GM18508 (cell line): ENCODE data around the gene TMEM163.
"Not testable (repeated sequence)": the region's sequence is repeated elsewhere in the genome, so short reads cannot be mapped to it uniquely, and the experiment has no call there.

Experiments used
- ATAC-seq: cut with Tn5 transposase; IDR thresholded peaks from one replicate; pipeline ENCODE4 v1.9.1; 2021; ENCODE audit warnings: moderate number of reproducible peaks; ENCODE audit not compliant: insufficient read depth, unreplicated experiment

TMEM163 gene

DNA sequence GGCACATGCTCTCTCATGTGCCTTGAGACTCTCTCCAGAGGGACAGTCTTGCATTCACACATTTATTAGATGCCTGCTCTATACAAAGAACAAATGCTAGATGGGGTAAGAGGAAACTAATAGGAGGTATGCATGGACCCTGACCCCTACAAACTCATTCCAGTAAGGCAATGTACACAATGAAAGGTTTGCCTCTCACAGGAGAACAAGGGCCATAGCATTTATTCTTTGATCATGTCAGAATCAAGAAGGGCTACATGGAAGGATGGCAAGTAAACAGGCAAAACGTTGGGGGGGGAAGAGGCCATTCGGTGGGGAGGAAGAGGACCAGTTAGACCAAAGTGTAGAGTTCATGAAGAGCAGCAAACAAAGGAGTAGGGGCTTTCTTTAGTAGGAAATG, 130.2 kb downstream of the TMEM163 start:
- no peak for ATAC-seq

DNA sequence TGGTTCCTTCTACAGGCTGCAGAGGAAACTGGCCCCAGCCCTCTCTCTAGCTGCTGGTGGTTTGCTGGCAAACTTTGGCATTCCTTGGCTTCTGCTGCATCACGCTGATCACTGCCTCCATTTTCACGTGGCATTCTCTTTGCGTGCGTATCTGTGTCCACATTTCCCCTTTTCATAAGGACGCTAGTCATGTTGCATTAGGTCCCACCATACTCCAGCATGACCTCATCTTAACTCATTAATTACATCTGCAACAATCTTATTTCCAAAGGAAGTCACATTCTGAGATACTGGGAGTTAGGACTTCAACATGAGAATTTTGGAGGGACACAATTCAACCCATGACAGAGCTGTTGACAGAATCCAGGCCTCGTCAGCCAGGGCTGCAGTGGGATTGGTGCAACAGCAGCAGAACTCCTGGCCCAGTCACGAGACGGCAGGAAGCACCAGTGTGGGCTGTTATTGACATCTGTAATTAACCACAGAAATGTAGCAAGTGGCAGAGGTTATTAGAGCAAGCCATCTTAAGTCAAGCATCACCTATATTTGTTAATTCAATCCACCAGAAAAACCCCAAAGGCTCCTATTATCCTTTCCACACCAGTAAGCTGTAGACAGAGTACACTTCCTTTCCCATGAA, 132.4 kb downstream of the TMEM163 start:
- no peak for ATAC-seq

DNA sequence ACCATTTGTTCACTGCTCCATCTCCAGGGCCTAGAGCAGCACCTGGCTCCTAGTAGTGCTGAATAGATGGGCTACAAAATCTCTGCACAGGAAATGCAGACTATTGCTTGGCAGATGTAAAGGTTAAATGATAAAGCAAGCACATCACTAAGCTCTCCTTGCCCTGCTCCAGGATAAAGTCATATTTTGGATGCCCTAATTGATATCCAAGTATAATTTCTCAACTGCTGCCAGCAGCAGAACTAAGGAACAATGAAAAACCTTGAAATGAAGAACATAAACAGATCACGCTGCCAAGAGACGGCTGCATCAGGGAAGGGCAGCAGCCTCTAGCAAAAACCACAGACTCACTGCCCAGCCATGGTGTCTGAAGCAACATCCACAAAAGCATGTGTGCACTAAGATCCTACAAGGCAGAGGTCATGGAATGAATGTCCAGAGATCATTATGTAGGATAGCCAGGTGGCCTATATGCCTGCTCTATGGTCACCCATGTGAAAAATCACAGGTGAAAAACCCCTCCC, 134.7 kb downstream of the TMEM163 start:
- ATAC-seq: no peak

DNA sequence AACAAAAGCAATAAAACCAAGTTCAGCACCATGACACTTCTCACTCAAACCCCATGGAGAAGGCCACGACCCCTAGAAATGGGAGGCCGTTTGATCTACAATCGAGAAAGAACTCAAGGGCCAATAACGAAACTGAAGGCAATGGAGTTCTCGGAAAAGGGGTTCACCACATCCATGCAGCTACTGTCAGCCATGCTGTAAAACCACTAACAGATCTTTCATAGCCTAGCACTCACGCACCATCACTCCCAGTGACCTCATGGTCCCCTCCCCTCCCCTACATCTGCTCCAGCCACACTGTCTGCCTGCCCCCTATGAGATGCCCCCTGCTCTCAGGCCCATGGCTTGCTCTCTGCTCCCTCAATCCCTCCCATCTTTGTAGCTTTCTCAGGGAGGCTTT, 135.3 kb downstream of the TMEM163 start:
- ATAC-seq: no peak

DNA sequence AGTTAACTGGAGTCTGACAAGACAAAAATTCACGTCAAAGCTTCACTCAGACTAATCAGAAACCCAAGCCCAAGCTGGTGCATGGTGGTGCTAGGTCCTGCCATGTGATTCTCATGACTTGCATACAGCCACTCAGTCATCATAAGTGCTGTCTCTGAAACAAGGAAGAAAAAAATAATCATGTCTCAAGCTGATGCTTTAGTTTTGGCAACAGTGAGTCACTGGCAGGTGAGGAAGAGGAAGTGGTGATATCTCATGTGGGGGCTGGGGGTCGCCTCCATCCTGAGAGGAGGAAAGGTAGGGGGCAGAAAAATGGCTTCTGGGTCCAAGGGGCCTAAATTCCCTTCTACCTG, 136.3 kb downstream of the TMEM163 start:
- no peak for ATAC-seq

DNA sequence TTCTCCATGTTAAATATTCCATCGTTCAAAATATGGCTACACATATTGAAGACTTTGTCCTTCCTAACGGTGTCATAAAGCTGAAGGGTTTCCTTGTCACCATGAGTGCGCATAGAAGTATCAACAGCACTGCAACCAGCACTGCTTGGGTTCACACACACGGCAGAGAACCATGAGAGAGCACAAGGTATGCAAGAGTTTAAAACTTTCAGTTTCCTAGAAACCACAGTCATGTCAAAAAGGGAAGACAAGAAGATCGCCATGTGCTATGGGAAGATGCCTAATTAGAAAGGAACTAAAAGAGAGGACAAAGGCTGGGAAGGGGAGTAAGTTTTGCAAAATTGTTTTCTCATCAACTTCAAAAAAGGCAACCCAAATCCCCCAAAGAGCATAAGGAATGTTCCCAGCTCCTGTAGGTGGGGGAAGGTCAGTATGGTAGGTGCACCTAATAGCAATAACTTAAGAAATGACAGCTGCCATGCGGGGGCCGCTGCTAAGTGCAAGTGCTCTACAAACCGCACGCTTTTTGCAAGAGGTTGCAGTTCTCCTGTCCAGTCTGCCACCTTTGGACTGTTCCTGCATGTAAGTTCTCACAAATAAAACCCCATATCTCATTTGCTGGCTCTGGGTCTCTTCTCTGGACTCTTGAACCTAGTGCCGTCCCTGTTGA, 136.8 kb downstream of the TMEM163 start:
- no peak for ATAC-seq

DNA sequence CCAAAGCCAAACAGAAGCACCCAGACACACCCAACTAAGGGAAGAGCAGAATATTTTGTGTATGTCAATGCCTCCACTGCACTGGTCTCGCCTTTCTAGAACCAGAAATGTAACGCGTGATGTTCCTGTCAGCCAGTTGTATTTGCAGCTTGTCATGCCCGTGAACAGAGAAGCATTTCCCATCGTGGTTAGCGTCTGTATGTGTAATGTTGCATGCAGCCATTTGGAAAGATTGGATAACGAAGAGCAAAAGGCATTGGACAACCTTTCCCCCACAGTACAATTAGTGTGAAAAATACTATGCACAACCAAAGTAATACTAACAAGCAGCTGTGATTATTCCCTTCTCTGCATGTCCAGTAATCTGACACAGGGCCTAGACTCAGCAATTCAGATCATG, 140.5 kb downstream of the TMEM163 start:
- ATAC-seq: no peak

DNA sequence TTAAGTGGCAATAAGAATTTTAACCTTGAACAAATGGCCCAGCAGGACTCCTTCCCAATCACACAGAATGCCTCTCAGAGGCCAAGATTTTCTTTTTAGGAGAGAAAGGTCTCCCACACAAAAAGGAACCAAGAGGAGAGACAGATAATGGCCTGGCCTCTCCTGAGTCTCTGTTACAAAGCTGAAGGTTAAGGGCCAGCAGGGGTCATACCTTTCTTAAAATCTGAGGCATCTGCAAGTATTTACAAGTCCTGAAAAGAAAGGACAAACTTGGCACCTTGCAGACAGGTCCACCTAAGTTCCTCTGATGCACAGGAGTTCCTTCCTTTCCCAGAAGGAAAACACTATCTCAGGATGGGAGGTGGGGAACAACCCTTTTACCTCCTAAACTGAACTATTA, 142.3 kb downstream of the TMEM163 start:
- ATAC-seq: no peak

DNA sequence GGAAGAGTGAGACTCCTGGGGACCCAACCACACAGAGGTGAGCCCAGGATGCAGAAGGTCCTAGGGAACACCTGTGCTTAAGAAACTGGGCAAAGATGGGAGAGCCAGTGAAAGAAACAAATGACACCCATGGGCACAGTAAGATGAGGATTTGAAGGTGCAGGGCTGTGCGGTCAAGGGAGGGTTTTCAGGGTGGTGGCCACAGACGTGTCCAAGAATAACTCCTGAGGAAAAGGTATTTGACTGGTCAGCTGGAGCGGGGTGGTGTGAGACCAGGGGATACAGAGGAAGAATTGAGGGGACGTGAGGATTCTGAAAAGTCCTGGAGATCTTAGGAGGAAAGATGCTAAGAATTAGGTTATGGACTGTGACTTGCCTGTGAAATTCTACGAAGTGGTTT, 142.9 kb downstream of the TMEM163 start:
- no peak for ATAC-seq

DNA sequence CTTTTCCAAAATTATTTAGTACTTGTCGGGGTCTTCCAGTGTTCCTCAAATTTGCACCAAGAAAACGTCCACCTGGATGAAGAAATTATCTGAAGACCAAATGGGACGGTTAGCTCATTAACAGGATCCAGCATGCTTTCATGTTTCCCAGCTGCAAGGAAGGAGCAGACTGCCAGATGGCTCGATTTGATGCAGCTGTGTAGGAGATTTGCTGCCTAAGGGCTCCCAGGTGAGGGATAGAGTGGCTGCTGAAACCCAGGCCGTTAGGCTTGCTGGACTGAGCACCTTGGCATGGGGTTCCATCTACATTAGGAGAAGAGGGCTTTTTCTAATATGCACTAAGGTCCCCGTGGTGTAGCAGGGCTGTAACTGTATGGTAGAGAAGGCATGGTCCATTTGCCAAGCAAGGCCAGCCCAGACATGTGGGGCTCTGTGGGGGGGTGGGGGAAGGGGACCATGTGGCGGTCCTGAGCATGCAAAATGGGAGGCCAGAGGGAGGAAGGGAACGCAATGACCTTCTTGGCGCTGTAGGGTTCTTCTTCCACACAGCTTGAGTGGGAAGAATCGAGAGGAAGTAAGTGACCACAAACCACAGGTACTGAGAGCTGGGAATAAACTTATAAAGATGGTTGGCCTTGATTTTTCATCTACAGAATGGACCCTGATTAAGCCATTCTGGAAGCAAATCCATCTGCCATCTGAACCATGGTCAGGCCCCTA, 144.0 kb downstream of the TMEM163 start:
- ATAC-seq: no peak

DNA sequence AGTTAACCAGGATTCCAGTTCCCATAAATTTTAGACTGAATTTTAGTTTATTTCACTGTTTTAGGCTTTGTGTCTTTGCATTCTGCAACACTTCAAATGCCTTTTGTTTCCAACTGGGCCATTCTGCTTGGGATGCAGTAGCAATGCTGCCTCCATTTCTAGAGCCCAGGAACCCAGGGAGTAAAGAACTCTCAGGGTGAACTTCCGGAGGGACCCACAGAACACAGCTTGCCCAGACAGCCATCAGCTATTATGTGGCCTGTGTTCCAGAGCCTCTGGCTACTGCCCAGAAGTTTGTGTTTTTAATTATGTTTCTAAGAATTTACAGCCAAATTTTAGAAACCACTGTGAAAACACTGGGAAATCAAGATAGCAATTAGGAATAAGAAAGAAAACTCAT, 145.1 kb downstream of the TMEM163 start:
- no peak for ATAC-seq

DNA sequence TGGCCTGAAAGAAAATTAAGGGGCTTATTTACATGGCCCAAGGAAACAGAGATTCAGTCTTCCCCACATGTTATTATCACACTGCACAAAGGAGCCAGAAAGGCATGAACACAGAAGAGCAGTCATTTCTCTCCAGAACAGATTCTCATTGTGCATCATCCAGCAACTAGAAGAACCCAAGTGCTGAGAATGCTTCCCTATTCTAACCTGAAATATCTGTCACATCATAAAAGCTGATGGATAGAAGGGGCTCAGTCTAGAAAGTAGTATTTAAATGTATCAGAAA, 145.8 kb downstream of the TMEM163 start:
- no peak for ATAC-seq

DNA sequence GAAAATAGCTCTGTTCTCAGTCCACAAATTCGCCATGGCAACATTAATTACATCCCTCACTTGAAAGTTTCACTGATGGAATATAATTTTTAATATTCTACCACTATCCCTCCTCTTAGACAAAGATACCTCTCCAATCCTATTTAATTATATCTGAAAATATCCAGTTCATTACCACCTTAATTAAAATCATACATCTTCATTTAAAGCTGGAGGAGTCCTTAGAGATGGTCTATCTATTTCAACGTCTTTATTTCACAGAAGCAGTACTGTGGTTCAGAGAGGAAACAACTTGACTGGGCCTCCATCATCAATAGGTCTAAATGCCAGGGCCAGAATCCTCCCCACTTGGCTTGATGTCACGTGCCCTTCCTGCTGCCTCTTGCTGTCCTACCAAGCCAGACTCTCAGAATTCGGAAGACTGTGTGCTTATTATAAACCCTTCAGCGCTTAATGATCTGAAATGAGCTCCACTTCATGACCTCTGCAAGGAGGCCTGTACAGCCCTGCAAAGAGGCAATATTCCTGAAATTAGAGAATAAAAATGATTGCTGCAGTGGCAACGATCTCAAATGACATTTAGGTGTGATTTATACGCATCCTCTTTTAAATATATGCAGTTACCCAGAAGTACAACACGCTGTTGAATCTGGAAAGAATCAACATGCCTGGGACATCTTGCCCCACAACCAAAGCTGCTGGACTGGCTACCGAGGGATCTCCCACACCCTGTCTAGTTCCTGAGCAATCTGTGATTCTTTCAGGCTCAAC, 146.3 kb downstream of the TMEM163 start:
- no peak for ATAC-seq

DNA sequence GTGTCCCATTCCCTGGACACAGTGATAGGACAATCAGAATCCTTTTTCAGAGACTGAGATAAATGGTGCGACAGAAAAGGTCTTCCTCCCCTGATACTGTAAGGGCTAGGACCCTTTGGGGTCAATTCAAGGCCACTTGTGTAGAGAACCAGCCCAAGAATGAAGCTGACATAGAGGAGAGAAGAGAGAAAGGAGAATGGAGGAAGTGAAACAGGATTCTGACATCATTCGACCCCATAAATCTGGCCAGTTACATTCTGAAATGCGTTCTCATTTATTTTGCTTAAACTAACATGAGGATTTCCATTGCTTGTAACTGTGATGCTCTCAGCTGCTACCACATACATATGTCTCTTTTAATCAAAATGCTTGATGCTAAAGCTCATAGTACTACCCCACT, 148.1 kb downstream of the TMEM163 start:
- no peak for ATAC-seq

DNA sequence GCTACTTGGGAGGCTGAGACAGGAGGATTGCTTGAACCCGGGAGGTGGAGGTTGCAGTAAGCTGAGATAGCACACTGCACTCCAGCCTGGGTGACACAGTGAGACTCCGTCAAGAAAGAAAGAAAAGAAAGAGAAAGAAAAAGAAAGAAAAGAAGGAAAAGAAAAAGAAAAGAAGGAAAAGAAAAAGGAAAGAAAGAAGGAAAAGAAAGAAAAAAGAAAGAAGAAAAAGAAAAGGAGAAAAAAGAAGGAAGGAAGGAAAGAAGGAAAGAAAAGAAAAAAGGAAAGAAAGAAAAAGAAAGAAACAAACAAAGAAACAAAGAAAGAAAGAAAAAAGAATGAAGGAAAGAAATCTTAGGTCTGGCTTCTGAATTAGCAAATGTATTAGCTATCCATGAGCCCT, 150.4 kb downstream of the TMEM163 start:
- ATAC-seq: no peak

DNA sequence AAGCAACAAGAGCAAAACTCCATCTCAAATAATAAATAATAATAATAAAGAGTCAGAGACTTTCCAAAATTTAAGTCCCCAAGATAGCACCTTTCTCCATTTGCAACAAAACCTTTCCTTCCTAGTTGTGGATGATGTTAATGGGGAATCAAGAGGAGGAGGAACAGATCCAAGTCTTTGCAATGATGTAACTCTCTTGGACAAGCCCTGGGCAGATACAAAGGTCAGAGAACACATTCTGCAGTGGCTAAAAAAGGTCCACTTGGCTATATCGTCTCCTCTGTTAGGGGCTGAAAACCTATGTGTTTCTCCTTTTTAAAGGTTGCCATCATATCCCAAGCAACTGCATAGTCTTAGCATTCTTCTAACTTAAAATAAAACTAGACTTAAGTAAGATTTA, 151.1 kb downstream of the TMEM163 start:
- ATAC-seq: no peak

DNA sequence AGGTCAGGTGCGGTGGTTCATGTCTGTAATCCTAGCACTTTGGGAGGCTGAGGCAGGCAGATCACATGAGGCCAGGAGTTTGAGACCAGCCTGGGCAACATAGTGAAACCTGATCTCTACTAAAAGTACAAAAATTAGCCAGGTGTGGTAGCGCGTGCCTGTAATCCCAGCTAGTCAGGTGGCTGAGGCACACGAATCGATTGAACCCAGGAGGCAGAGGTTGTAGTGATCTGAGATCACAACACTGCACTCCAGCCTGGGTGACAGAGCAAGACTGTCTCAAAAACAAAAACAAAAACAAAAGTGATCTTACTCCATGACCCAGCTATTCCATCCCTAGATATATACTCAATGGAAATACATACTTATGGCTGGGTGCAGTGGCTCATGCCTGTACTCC, 153.8 kb downstream of the TMEM163 start:
- not testable (repeated sequence) for ATAC-seq

DNA sequence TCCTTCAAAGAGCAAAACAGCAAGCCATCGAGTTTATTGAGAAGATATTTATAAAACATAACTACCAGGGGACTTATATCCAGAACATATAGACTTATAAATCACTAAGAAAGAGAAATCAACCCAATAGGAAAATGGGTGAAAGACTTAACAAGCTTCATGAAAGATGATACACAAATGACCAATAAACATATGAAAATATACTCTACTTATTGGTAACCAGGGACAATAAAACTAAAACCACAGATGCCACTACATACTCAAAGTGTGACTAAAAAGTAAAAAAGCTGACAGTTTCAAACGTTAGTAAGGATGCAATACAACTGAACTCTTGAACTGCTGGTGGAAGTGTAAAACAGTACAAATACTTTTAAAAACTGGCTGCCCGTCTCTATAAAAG, 154.3 kb downstream of the TMEM163 start:
- ATAC-seq: no peak

DNA sequence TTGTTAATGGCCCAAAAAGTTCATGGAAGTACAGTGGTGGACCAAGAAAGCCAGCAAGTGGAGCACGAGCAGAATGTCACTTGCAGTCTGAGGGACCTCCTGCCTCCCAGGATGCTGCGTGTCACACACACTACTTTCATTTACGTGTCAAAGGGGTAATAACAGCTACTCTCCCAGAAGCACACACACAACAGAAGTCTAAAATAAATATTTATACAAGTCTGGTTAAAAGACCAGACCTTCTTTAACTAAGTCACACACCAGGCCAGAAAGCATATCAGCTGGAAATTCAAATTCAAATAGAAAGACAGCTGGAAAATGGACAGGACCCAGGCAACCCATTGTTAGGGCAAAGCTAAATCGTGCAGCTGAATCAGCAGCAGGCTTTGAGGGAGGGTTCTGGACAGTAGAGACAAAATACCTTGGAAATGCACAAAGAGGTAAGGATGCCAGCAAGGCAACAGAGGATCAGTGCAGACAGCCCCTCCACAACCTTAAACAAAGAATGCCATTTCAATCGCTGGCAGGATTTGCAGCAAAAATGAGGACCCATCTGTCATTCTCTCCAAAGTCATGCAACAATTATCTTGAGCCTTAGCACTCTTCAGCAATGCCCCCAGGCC, 160.5 kb downstream of the TMEM163 start:
- no peak for ATAC-seq

DNA sequence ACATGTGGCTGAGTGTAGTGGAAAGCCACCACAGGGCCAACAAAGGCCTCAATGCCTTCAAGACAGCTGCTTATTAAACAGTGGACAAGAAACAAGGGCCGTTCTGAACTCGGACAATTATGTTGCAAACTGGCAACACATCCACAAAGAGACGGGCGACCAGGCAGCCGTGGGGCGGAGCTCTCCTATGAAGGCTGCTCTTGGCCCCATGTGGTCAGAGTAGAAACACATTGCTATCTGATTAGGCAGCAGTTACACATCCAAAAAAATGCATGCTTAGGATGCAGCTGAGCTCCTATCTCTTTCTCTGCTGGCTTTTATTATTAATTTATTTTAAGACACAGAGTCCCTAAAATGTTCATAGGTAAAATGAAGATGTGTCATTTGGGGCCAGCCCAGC, 163.4 kb downstream of the TMEM163 start:
- no peak for ATAC-seq

DNA sequence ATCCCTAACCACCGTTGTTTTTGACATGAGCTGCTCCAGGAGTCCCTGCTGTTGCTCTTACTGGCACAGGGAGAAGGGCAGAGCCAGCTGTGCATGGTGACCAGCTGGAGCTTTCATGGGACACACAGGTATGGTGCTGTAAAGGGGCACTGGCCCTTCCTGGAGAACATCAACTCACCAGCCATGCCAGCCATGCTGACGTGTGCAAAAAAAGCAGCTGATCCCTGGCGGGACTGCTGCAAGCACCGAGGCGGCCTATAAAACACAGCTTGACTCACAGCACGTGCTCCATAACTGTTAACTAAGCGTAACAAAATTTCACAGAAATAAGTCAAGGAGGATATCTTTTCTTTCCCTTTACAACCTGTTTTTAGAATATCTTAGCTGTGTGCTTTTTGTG, 165.1 kb downstream of the TMEM163 start:
- no peak for ATAC-seq
